ENCODE data around the gene VMP1. TPM values are rescaled to one million over a fixed set of nuclear protein-coding genes. Genes with fewer than 3 reads are reported as not detected.
A peak's percentile ranks its signal among the peaks of the same experiment; 100 is the strongest.

Gene VMP1
- total RNA-seq, 1 experiment from 2014 or later: 277 TPM

DNA sequence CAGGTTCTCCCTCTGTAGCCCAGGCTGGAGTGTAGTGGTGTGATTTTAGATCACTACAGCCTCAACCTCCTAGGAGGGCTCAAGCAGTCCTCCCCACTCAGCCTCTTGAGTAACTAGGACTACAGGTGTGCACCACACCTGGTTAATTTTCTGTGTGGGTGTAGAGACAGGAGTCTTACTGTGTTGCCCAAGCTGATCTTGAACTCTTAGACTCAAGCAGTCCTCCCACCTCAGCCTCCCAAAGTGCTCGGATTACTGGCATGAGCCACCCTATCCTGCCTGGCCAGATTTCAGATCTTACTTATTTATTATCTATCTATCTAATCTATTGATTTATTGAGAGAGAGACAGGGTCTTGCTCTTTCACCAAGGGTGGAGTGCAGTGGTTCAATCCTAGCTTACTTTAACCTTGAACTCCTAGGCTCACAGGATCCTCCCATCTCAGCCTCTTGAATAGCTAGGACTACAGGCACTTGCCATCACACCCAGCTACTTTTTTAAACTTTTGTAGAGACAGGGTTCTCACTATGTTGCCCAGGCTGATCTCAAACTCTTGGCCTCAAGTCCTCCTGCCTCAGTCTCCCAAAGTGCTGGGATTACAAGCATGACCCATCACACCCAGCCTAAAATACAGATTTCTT, 123.5 kb downstream of the VMP1 start:
- intact Hi-C loops (cut with micrococcal nuclease): no loop called here
- Histone ChIP-seq H3K79me2 (ENCODE audit: low read length) (peaks cover 47% of the 10 kb centered on the region), H3K4me1 (ENCODE audit: insufficient read depth, low read length) (peaks cover 54% of the 10 kb centered on the region)

DNA sequence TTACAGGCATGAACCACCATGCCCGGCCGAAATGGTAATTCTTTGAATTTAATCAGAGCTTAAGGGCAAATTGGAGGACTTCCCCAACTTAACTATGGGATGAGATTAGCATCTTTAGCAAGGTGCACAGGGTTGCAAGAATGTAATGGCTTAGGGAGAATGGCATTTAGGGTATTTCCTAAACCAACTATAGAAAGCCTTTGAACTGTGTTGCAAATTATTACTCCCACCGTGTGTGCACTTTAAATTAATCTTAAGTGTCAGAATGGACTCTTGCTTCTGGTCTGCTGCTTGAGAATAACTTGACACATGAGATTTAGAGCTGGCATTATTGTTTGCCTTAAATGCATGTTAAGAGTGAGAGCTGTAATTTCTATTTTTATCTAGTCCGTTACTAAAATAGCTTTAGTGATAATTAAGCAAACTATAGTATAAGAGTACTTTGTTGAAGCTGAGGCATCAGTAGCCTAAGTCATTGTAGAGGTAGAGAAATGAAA, 125.5 kb downstream of the VMP1 start:
- no peak for TF ChIP-seq EZH2phosphoT487 (IDR thresholded peaks at IDR 0.05; ENCODE audit: borderline replicate concordance, low read length)
- TF ChIP-seq, protein P1, sequence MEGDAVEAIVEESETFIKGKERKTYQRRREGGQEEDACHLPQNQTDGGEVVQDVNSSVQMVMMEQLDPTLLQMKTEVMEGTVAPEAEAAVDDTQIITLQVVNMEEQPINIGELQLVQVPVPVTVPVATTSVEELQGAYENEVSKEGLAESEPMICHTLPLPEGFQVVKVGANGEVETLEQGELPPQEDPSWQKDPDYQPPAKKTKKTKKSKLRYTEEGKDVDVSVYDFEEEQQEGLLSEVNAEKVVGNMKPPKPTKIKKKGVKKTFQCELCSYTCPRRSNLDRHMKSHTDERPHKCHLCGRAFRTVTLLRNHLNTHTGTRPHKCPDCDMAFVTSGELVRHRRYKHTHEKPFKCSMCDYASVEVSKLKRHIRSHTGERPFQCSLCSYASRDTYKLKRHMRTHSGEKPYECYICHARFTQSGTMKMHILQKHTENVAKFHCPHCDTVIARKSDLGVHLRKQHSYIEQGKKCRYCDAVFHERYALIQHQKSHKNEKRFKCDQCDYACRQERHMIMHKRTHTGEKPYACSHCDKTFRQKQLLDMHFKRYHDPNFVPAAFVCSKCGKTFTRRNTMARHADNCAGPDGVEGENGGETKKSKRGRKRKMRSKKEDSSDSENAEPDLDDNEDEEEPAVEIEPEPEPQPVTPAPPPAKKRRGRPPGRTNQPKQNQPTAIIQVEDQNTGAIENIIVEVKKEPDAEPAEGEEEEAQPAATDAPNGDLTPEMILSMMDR (conservative IDR thresholded peaks at IDR 0.05; ENCODE audit: low read depth, low read length): no peak
- no peak for TF ChIP-seq EZH2 (IDR thresholded peaks at IDR 0.05; ENCODE audit: low read length, unreplicated experiment)
- ChIA-PET CTCF (no interaction called here), POLR2A (ENCODE audit: unreplicated experiment) (interaction anchor here (0.5 to 0.6 kb wide), 2 partner anchors 10 to 295 kb away, joined by 3 read pairs; no protein-coding TSS in a partner anchor)
- ATAC-seq: no peak
- H3K9ac ChIP-seq (ENCODE audit: low read length): no peak overlapping the region
- H3K79me2 ChIP-seq (ENCODE audit: low read length): peaks cover 42% of the 10 kb centered on the region
- peaks cover 23% of the 10 kb centered on the region for H3F3A ChIP-seq (ENCODE audit: low read length, unreplicated experiment)
- no peak overlapping the region for H3K4me3 ChIP-seq (ENCODE audit: low read length)
- H3K36me3 ChIP-seq (ENCODE audit: low read depth, low read length): no peaks in the 10 kb centered on the region; the same call in 1 of the 2 replicates
- H3K9me2 ChIP-seq (replicated peaks; ENCODE audit: low read length): no peaks in the 10 kb centered on the region
- peaks cover 49% of the 10 kb centered on the region for H3K4me1 ChIP-seq (ENCODE audit: insufficient read depth, low read length)
- no TSS peak for BruUV-seq (replicated peaks)
- H2AFZ ChIP-seq (ENCODE audit: low read length): no peak overlapping the region
- H3K9me3 ChIP-seq (ENCODE audit: low read length): no peaks in the 10 kb centered on the region
- H3K27me3 ChIP-seq (ENCODE audit: low read length): no peaks in the 10 kb centered on the region
- DNase-seq: no peak
- H4K20me1 ChIP-seq (ENCODE audit: low read length): no peaks in the 10 kb centered on the region
- H3K27ac ChIP-seq (ENCODE audit: low read length): no peak overlapping the region
- no peak overlapping the region for H3K4me2 ChIP-seq (ENCODE audit: low read length)
- intact Hi-C loops (cut with micrococcal nuclease): no loop called here

More for the DNA sequence above, 123.5 kb downstream of the VMP1 start:
- Histone ChIP-seq H3K4me3 (ENCODE audit: low read length) (no peak overlapping the region), H3F3A (ENCODE audit: low read length, unreplicated experiment) (peaks cover 14% of the 10 kb centered on the region), H4K20me1 (ENCODE audit: low read length) (no peaks in the 10 kb centered on the region), H3K36me3 (ENCODE audit: low read depth, low read length) (no peaks in the 10 kb centered on the region), H3K27ac (ENCODE audit: low read length) (peak overlapping the region; percentile 96), H2AFZ (ENCODE audit: low read length) (no peak overlapping the region), H3K9ac (ENCODE audit: low read length) (peak overlapping the region; percentile 83), H3K9me3 (ENCODE audit: low read length) (no peaks in the 10 kb centered on the region), H3K4me2 (ENCODE audit: low read length) (peak overlapping the region; percentile 79), H3K9me2 (replicated peaks; ENCODE audit: low read length) (no peaks in the 10 kb centered on the region), H3K27me3 (ENCODE audit: low read length) (no peaks in the 10 kb centered on the region)
- ATAC-seq (no peak), DNase-seq (peak; percentile 31)
- BruUV-seq (replicated peaks): no TSS peak
- POLR2A ChIA-PET (ENCODE audit: unreplicated experiment): interaction anchor here (0.6 kb wide), 1 partner anchor 47 kb away, joined by 3 read pairs; no protein-coding TSS in a partner anchor
- TF ChIP-seq, protein P1 (conservative IDR thresholded peaks at IDR 0.05; ENCODE audit: low read depth, low read length): no peak
- TF ChIP-seq EZH2phosphoT487 (IDR thresholded peaks at IDR 0.05; ENCODE audit: borderline replicate concordance, low read length) (no peak), EZH2 (IDR thresholded peaks at IDR 0.05; ENCODE audit: low read length, unreplicated experiment) (no peak)
- CTCF ChIA-PET: no interaction called here
